Measurements from ENCODE around the gene OR8J1. TPM values are rescaled to one million over a fixed set of nuclear protein-coding genes. Genes with fewer than 3 reads are reported as not detected.

OR8J1 gene
- total RNA-seq, 5 donors from 2014 or later (not counting 1 experiment from before 2014, with no cell fraction given) = not detected

Other genes starting within 250 kb of the OR8J1 start
- not detected for gene OR8H3, start 231.9 kb upstream of the OR8J1 start, total RNA-seq
- gene OR8J3, start 214.1 kb upstream of the OR8J1 start, total RNA-seq = not detected
- gene OR8K5, start 194.0 kb upstream of the OR8J1 start, total RNA-seq = not detected
- gene OR5J2, start 177.7 kb upstream of the OR8J1 start, total RNA-seq = not detected
- gene OR5T2, start 120.0 kb upstream of the OR8J1 start, total RNA-seq = not detected
- gene OR5T3, start 102.0 kb upstream of the OR8J1 start, total RNA-seq = not detected
- not detected for gene OR5T1, start 80.1 kb upstream of the OR8J1 start, total RNA-seq
- gene OR8H1, start 62.0 kb upstream of the OR8J1 start, total RNA-seq = not detected
- gene OR8K3, start 39.1 kb upstream of the OR8J1 start, total RNA-seq = not detected
- gene OR8K1, start 8.3 kb upstream of the OR8J1 start, total RNA-seq = not detected
- not detected for gene OR8U1, start 21.3 kb downstream of the OR8J1 start, total RNA-seq
- gene OR5AL1, start 58.4 kb downstream of the OR8J1 start, total RNA-seq = not detected
- not detected for gene OR5M3, start 119.1 kb downstream of the OR8J1 start, total RNA-seq
- gene OR5M8, start 137.1 kb downstream of the OR8J1 start, total RNA-seq = not detected
- gene OR5M11, start 189.0 kb downstream of the OR8J1 start, total RNA-seq = not detected
- gene OR5M10, start 223.4 kb downstream of the OR8J1 start, total RNA-seq = not detected

Data from T-cell (primary cell).